Astrocyte of the cerebellum (primary cell): ENCODE results near the gene LMBR1.

ENCODE experiments used
- DNase-seq: peaks from one replicate; pipeline ENCODE4 v3.0.0-alpha.2; 2011; ENCODE audit warnings: low read depth
- H3K4me3 ChIP-seq: 2 replicates; pipeline ENCODE4 v1.5.1; 2011; ENCODE audit warnings: mild to moderate bottlenecking, low read depth, low read length, moderate library complexity
- CTCF ChIP-seq: IDR thresholded peaks from 2 replicates; pipeline ENCODE4 v1.5.1; 2012; ENCODE audit warnings: low read length, low read depth, moderate library complexity, mild to moderate bottlenecking; ENCODE audit errors: missing control alignments
- in situ Hi-C: cut with HindIII; loops from 2 replicates; pipeline ENCODE4 v1.10.0; 2017; ENCODE audit warnings: low sequenced_read_pairs

LMBR1 gene

GRCh38 chr7:156772725-156773124 lies 120.3 kb downstream of the LMBR1 start:
- H3K4me3 ChIP-seq: no peak overlapping the region
- no peak for DNase-seq
- no peak for TF ChIP-seq CTCF
- in situ Hi-C loops: no loop called here

GRCh38 chr7:156768698-156769472 lies 124.1 kb downstream of the LMBR1 start:
- H3K4me3 ChIP-seq: no peak overlapping the region
- no peak for TF ChIP-seq CTCF
- DNase-seq: no peak
- in situ Hi-C loops: no loop called here

GRCh38 chr7:156766666-156767065 lies 126.3 kb downstream of the LMBR1 start:
- in situ Hi-C loops: no loop called here
- no peak overlapping the region for H3K4me3 ChIP-seq
- DNase-seq: no peak
- no peak for TF ChIP-seq CTCF

- in situ Hi-C loops: no loop called here
- TF ChIP-seq CTCF: no peak
- no peak for DNase-seq
- no peak overlapping the region for H3K4me3 ChIP-seq
These were observed 126.9 kb downstream of the LMBR1 start for GRCh38 chr7:156765901-156766656.

- TF ChIP-seq CTCF: no peak
- DNase-seq: no peak
- H3K4me3 ChIP-seq: no peak overlapping the region
- in situ Hi-C loops: no loop called here
These were observed 128.2 kb downstream of the LMBR1 start for GRCh38 chr7:156764766-156765165.

GRCh38 chr7:156764016-156764669 lies 128.8 kb downstream of the LMBR1 start:
- in situ Hi-C loops: no loop called here
- no peak overlapping the region for H3K4me3 ChIP-seq
- DNase-seq: peak; percentile 60
- TF ChIP-seq CTCF: peak; percentile 91
